GM21723 (cell line): Measurements from ENCODE around the gene CARD11.
A peak's percentile ranks its signal among the peaks of the same experiment; 100 is the strongest.

Experiments used
- ATAC-seq: cut with Tn5 transposase; IDR thresholded peaks from one replicate; pipeline ENCODE4 v1.9.1; 2021; ENCODE audit warnings: mild to moderate bottlenecking, moderate library complexity; ENCODE audit not compliant: unreplicated experiment

Gene CARD11

GRCh38 chr7:3043544-3044371, at the start of gene CARD11:
Gene CARD11, minus strand, starts transcription at chr7:3043867. Its CDS starts 85,361 bp downstream, at chr7:2958506.
- peak; percentile 25 for ATAC-seq

GRCh38 chr7:3092468-3092867, 48.8 kb upstream of the CARD11 start:
- ATAC-seq = peak; percentile 81

- no peak for ATAC-seq
These were observed 48.0 kb upstream of the CARD11 start for GRCh38 chr7:3091631-3092030.

GRCh38 chr7:3089493-3089892, 45.8 kb upstream of the CARD11 start:
- no peak for ATAC-seq

GRCh38 chr7:3087243-3087755, 43.6 kb upstream of the CARD11 start:
- no peak for ATAC-seq

GRCh38 chr7:3083350-3083749, 39.7 kb upstream of the CARD11 start:
- ATAC-seq = no peak

- no peak for ATAC-seq
These were observed 39.2 kb upstream of the CARD11 start for GRCh38 chr7:3082831-3083230.

- no peak for ATAC-seq
These were observed 38.7 kb upstream of the CARD11 start for GRCh38 chr7:3082386-3082785.

GRCh38 chr7:3080106-3080505, 36.4 kb upstream of the CARD11 start:
- no peak for ATAC-seq

- no peak for ATAC-seq
These were observed 34.8 kb upstream of the CARD11 start for GRCh38 chr7:3078514-3078913.

GRCh38 chr7:3076700-3077099, 33.0 kb upstream of the CARD11 start:
- ATAC-seq = no peak

- ATAC-seq = no peak
These were observed 32.5 kb upstream of the CARD11 start for GRCh38 chr7:3076163-3076562.

- ATAC-seq = no peak
These were observed 31.8 kb upstream of the CARD11 start for GRCh38 chr7:3075441-3075840.

- no peak for ATAC-seq
These were observed 30.8 kb upstream of the CARD11 start for GRCh38 chr7:3074459-3074821.

- no peak for ATAC-seq
These were observed 30.2 kb upstream of the CARD11 start for GRCh38 chr7:3073763-3074458.

GRCh38 chr7:3070908-3071307, 27.2 kb upstream of the CARD11 start:
- ATAC-seq = no peak

- no peak for ATAC-seq
These were observed 26.2 kb upstream of the CARD11 start for GRCh38 chr7:3069771-3070449.

GRCh38 chr7:3068530-3068929, 24.9 kb upstream of the CARD11 start:
- ATAC-seq = no peak

GRCh38 chr7:3067606-3068380, 24.1 kb upstream of the CARD11 start:
- ATAC-seq = no peak

- ATAC-seq = no peak
These were observed 23.5 kb upstream of the CARD11 start for GRCh38 chr7:3067193-3067592.

- no peak for ATAC-seq
These were observed 22.8 kb upstream of the CARD11 start for GRCh38 chr7:3066506-3066905.
